ENCODE data around the gene NUDT9.
"Not testable (repeated sequence)": the region's sequence is repeated elsewhere in the genome, so short reads cannot be mapped to it uniquely, and the experiment has no call there.

NUDT9 gene

DNA sequence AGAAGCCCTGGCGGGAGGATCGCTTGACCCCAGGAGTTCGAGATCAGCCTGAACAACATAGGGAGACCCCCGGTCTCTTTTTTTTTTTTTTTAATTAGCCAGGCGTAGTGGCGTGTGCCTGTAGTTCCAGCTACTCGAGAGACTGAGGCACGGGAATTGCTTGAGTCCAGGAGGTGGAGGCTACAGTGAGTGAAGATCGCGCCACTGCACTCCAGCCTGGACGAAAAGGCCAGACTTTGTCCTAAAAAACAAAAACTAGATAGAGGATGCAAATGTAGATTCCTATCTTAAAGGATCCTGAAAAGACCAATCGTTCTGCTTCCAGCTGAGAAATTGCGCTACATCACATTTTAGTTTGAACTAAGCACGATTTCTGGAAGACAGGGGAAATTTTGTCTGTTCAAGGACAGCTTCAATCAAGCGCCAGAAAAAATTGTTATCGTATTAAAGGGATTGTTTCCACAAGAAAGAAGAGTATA lies 30.8 kb upstream of the NUDT9 start:
- Histone ChIP-seq H3K27me3 (ENCODE audit: control insufficient read depth, insufficient read depth, low read length) (peaks cover 5% of the 10 kb centered on the region), H3K9ac (ENCODE audit: low read depth, low read length) (peak overlapping the region; percentile 48), H3K9me3 (ENCODE audit: control insufficient read depth, insufficient read depth, low read length) (no peaks in the 10 kb centered on the region), H3K4me1 (ENCODE audit: control insufficient read depth, insufficient read depth, low read length) (peaks cover 2% of the 10 kb centered on the region), H3K4me3 (ENCODE audit: low read depth, low read length) (peak overlapping the region; percentile 69), H3K36me3 (ENCODE audit: control insufficient read depth, insufficient read depth, low read length) (no peaks in the 10 kb centered on the region)

DNA sequence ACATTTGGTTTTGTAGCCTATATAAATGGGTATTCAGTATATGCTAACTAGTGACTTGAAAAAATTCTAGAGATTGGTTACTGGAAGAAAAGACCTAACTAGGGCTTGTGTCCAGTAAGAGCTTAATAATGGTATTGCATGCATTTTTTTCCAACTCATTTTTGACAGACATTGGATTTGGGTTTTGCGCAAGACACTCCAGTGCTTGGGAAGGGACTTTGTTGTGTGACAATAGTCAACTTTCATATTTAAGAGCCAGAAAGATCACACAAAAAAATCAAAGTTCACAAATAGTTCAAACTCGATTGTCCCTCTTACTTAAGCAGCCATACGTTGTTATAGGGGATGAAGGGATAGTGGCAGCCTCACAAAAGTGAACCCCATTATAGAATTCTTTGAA lies 30.2 kb upstream of the NUDT9 start:
- Histone ChIP-seq H3K4me1 (ENCODE audit: control insufficient read depth, insufficient read depth, low read length) (peaks cover 2% of the 10 kb centered on the region), H3K9me3 (ENCODE audit: control insufficient read depth, insufficient read depth, low read length) (no peaks in the 10 kb centered on the region), H3K27me3 (ENCODE audit: control insufficient read depth, insufficient read depth, low read length) (peaks cover 5% of the 10 kb centered on the region), H3K9ac (ENCODE audit: low read depth, low read length) (no peak overlapping the region), H3K4me3 (ENCODE audit: low read depth, low read length) (no peak overlapping the region), H3K36me3 (ENCODE audit: control insufficient read depth, insufficient read depth, low read length) (no peaks in the 10 kb centered on the region)

- H3K4me3 ChIP-seq (ENCODE audit: low read depth, low read length), result not testable (repeated sequence)
Measured at GRCh38 chr4:87395073-87395472, 27.3 kb upstream of the NUDT9 start.

GRCh38 chr4:87395851-87396250 lies 26.5 kb upstream of the NUDT9 start:
- not testable (repeated sequence) for H3K27me3 ChIP-seq (ENCODE audit: control insufficient read depth, insufficient read depth, low read length); H3K4me1 ChIP-seq (ENCODE audit: control insufficient read depth, insufficient read depth, low read length); H3K4me3 ChIP-seq (ENCODE audit: low read depth, low read length); H3K9ac ChIP-seq (ENCODE audit: low read depth, low read length); H3K9me3 ChIP-seq (ENCODE audit: control insufficient read depth, insufficient read depth, low read length); H3K36me3 ChIP-seq (ENCODE audit: control insufficient read depth, insufficient read depth, low read length)

More at GRCh38 chr4:87395073-87395472, 27.3 kb upstream of the NUDT9 start:
- not testable (repeated sequence) for H3K9me3 ChIP-seq (ENCODE audit: control insufficient read depth, insufficient read depth, low read length); H3K27me3 ChIP-seq (ENCODE audit: control insufficient read depth, insufficient read depth, low read length); H3K36me3 ChIP-seq (ENCODE audit: control insufficient read depth, insufficient read depth, low read length); H3K4me1 ChIP-seq (ENCODE audit: control insufficient read depth, insufficient read depth, low read length); H3K9ac ChIP-seq (ENCODE audit: low read depth, low read length)

- Histone ChIP-seq H3K4me3 (ENCODE audit: low read depth, low read length) (no peak overlapping the region), H3K36me3 (ENCODE audit: control insufficient read depth, insufficient read depth, low read length) (no peaks in the 10 kb centered on the region), H3K9me3 (ENCODE audit: control insufficient read depth, insufficient read depth, low read length) (peaks cover 3% of the 10 kb centered on the region), H3K27me3 (ENCODE audit: control insufficient read depth, insufficient read depth, low read length) (no peaks in the 10 kb centered on the region), H3K4me1 (ENCODE audit: control insufficient read depth, insufficient read depth, low read length) (no peaks in the 10 kb centered on the region), H3K9ac (ENCODE audit: low read depth, low read length) (no peak overlapping the region)
Measured at GRCh38 chr4:87399148-87399547, 23.2 kb upstream of the NUDT9 start.

DNA sequence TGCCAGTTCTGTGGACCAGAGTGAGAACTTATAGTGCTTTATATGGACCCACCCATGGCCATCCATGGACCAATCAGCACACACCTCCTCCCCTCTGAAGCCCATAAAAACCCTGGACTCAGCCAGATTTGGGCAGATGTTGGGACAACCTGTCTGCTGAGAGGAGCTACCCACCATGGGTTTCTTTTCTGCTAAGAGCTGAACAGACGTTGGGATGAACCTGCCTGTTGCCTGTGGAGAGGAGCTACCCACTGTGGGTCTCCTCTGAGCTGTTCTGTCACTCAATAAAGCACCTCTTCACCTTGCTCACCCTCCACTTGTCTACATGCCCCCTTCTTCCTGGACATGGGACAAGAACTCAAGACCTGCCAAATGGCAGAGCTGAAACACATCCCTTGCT lies 22.4 kb upstream of the NUDT9 start:
- Histone ChIP-seq H3K4me3 (ENCODE audit: low read depth, low read length) (no peak overlapping the region), H3K27me3 (ENCODE audit: control insufficient read depth, insufficient read depth, low read length) (no peaks in the 10 kb centered on the region), H3K9ac (ENCODE audit: low read depth, low read length) (no peak overlapping the region), H3K4me1 (ENCODE audit: control insufficient read depth, insufficient read depth, low read length) (no peaks in the 10 kb centered on the region), H3K36me3 (ENCODE audit: control insufficient read depth, insufficient read depth, low read length) (no peaks in the 10 kb centered on the region), H3K9me3 (ENCODE audit: control insufficient read depth, insufficient read depth, low read length) (peaks cover 3% of the 10 kb centered on the region)

- H3K4me1 ChIP-seq (ENCODE audit: control insufficient read depth, insufficient read depth, low read length), result not testable (repeated sequence)
Measured at GRCh38 chr4:87403732-87404131, 18.6 kb upstream of the NUDT9 start.

GRCh38 chr4:87405211-87405820 lies 17.1 kb upstream of the NUDT9 start:
- no peaks in the 10 kb centered on the region for H3K4me1 ChIP-seq (ENCODE audit: control insufficient read depth, insufficient read depth, low read length)
- peaks cover 3% of the 10 kb centered on the region for H3K9me3 ChIP-seq (ENCODE audit: control insufficient read depth, insufficient read depth, low read length)
- H3K4me3 ChIP-seq (ENCODE audit: low read depth, low read length), result no peak overlapping the region
- H3K9ac ChIP-seq (ENCODE audit: low read depth, low read length), result no peak overlapping the region
- H3K27me3 ChIP-seq (ENCODE audit: control insufficient read depth, insufficient read depth, low read length), result no peaks in the 10 kb centered on the region
- H3K36me3 ChIP-seq (ENCODE audit: control insufficient read depth, insufficient read depth, low read length), result no peaks in the 10 kb centered on the region

More at GRCh38 chr4:87403732-87404131, 18.6 kb upstream of the NUDT9 start:
- H3K4me3 ChIP-seq (ENCODE audit: low read depth, low read length); H3K9ac ChIP-seq (ENCODE audit: low read depth, low read length); H3K27me3 ChIP-seq (ENCODE audit: control insufficient read depth, insufficient read depth, low read length); H3K9me3 ChIP-seq (ENCODE audit: control insufficient read depth, insufficient read depth, low read length); H3K36me3 ChIP-seq (ENCODE audit: control insufficient read depth, insufficient read depth, low read length): not testable (repeated sequence)

GRCh38 chr4:87406462-87406861 lies 15.9 kb upstream of the NUDT9 start:
- no peaks in the 10 kb centered on the region for H3K36me3 ChIP-seq (ENCODE audit: control insufficient read depth, insufficient read depth, low read length)
- H3K9me3 ChIP-seq (ENCODE audit: control insufficient read depth, insufficient read depth, low read length), result peaks cover 3% of the 10 kb centered on the region
- H3K9ac ChIP-seq (ENCODE audit: low read depth, low read length), result no peak overlapping the region
- no peaks in the 10 kb centered on the region for H3K4me1 ChIP-seq (ENCODE audit: control insufficient read depth, insufficient read depth, low read length)
- H3K4me3 ChIP-seq (ENCODE audit: low read depth, low read length), result no peak overlapping the region
- no peaks in the 10 kb centered on the region for H3K27me3 ChIP-seq (ENCODE audit: control insufficient read depth, insufficient read depth, low read length)

- not testable (repeated sequence) for H3K9ac ChIP-seq (ENCODE audit: low read depth, low read length); H3K4me3 ChIP-seq (ENCODE audit: low read depth, low read length); H3K36me3 ChIP-seq (ENCODE audit: control insufficient read depth, insufficient read depth, low read length); H3K27me3 ChIP-seq (ENCODE audit: control insufficient read depth, insufficient read depth, low read length); H3K9me3 ChIP-seq (ENCODE audit: control insufficient read depth, insufficient read depth, low read length); H3K4me1 ChIP-seq (ENCODE audit: control insufficient read depth, insufficient read depth, low read length)
Measured at GRCh38 chr4:87406902-87407301, 15.5 kb upstream of the NUDT9 start.

DNA sequence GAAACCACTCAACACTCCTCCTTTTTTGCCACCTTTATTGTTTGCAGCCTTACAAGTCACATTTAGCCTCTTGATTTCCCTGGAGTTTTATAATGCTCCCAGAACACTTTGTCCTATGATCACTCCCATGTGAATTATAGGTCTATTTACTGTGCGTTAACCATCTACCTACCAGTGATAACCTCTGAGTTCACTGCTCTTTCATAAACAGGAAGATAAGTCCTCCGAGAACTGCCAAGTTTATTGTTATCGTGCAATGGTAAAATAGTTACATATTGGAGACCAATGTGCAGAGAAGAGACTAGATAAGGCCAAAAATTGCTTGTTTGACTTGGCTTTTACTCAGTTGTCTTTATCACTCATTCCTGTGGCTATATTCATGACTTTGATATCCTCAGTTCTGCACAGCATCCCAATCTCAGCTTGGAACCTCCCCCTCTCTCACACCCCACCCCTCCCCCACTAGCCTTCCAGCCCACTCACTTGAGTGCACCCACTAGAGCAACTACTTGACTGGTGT lies 12.9 kb upstream of the NUDT9 start:
- Histone ChIP-seq H3K4me1 (ENCODE audit: control insufficient read depth, insufficient read depth, low read length) (no peaks in the 10 kb centered on the region), H3K27me3 (ENCODE audit: control insufficient read depth, insufficient read depth, low read length) (no peaks in the 10 kb centered on the region), H3K4me3 (ENCODE audit: low read depth, low read length) (no peak overlapping the region), H3K9me3 (ENCODE audit: control insufficient read depth, insufficient read depth, low read length) (no peaks in the 10 kb centered on the region), H3K9ac (ENCODE audit: low read depth, low read length) (no peak overlapping the region), H3K36me3 (ENCODE audit: control insufficient read depth, insufficient read depth, low read length) (no peaks in the 10 kb centered on the region)

DNA sequence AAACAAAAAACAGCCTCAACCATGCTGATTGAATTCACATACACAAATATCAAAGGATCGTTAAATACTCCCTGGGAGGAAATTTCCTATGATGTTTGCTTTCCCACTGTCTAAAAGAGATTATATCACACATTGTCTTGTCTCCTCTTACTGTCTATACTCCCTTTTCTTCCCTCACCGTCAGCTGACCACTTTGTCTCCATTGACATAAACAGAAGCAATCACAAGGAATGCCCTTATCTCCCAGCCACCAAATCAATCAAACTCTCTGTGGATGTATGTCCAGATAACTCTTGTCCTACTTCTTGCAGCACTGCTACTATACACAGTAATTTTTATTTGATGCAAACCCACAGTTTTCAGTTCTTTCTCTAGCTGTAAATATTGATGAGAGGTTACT lies 12.2 kb upstream of the NUDT9 start:
- no peaks in the 10 kb centered on the region for H3K27me3 ChIP-seq (ENCODE audit: control insufficient read depth, insufficient read depth, low read length)
- no peak overlapping the region for H3K9ac ChIP-seq (ENCODE audit: low read depth, low read length)
- no peak overlapping the region for H3K4me3 ChIP-seq (ENCODE audit: low read depth, low read length)
- H3K9me3 ChIP-seq (ENCODE audit: control insufficient read depth, insufficient read depth, low read length), result no peaks in the 10 kb centered on the region
- H3K4me1 ChIP-seq (ENCODE audit: control insufficient read depth, insufficient read depth, low read length), result no peaks in the 10 kb centered on the region
- H3K36me3 ChIP-seq (ENCODE audit: control insufficient read depth, insufficient read depth, low read length), result no peaks in the 10 kb centered on the region
